Activated CD4-positive, CD25-positive, alpha-beta regulatory T cell treated with anti-CD3 and anti-CD28 coated beads, Interleukin-2, amount 50 U/mL, for 24 hours (primary cell): ENCODE data around the gene ARMH3.

Source experiments
- ATAC-seq, 2 donors: fragments of 150-1000 bp; cut with Tn5 transposase; one replicate each; pipeline ENCODE4 v1.10.0; 2021; ENCODE audit warnings: mild to moderate bottlenecking in 1 of 2, moderate library complexity in 1 of 2

The ARMH3 gene

DNA sequence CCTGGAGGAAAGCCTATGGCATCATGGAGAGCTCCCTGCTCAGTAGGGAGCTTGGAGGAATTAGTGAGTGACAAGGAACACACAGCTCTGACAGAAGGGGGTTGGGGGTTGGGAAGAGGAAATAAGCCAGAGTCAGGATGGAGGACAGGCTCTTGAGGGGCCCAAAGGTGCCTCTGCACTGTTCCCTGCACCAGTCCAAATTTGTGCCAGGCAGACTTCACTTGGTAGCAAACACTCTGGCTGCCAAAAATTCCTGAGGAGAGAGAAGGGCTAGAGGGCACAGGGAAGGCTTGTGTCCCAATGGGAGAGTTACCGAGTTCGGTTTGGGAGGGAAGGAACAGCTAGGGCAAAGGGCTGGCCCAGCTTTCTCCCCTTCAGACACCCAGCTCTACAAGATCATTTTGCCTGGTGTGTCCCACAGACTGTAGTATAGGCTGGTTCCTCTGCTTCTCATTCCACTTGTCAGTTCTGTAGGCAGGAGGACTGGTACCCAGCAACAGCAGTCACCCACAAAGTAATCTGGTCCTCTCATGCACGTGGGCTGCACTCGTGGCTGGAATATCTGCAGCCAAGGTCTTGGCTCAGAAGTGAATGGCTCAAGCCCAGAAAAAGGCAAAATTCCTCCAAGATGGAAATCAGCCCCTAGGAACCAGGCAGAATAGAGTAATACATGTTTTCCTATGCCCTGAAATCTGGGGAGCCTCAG is 204.4 kb downstream of the ARMH3 start:
- ATAC-seq, result no peak

DNA sequence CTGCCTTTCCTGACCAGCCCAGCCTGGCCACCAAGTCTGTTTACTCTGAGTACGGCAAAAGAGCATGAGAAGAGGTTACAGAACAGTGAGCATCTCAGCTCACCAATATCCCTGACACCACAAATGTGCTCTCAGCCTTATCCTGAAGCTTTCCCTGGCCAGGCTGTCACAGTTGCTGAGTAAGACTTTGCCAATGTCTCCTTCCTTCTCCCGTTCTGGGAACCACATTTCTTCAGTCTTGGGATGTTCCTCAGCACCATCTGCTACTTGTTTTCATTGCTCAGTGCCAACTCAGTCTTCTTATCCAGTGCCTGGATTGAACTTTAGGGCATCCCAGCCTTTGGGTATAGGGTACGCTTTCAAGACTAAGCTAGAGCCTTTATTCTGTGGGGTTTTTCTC is 205.2 kb downstream of the ARMH3 start:
- no peak for ATAC-seq

GRCh38 chr10:101848894-101849351 is 207.1 kb downstream of the ARMH3 start:
- no peak for ATAC-seq

GRCh38 chr10:101848408-101848807 is 207.6 kb downstream of the ARMH3 start:
- no peak for ATAC-seq

DNA sequence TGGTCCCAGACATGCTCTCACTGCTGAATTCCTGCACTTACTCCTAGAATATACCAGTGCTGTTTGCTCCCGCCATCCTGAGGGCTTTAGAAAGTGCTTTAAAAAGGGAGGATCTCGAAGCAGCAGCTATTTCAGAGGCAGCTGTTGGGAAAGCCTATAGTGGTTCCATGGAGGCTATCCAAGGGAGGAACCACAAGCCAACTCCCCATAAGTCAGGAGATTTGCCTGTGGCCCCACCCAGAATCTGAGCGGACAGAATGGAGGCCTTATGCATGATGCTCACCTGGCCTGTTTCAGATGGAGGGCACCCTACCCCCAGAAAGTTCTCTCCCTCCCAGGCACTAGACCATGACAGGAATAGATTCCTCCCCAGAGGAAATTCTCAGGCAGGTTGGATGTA is 210.1 kb downstream of the ARMH3 start:
- no peak for ATAC-seq

DNA sequence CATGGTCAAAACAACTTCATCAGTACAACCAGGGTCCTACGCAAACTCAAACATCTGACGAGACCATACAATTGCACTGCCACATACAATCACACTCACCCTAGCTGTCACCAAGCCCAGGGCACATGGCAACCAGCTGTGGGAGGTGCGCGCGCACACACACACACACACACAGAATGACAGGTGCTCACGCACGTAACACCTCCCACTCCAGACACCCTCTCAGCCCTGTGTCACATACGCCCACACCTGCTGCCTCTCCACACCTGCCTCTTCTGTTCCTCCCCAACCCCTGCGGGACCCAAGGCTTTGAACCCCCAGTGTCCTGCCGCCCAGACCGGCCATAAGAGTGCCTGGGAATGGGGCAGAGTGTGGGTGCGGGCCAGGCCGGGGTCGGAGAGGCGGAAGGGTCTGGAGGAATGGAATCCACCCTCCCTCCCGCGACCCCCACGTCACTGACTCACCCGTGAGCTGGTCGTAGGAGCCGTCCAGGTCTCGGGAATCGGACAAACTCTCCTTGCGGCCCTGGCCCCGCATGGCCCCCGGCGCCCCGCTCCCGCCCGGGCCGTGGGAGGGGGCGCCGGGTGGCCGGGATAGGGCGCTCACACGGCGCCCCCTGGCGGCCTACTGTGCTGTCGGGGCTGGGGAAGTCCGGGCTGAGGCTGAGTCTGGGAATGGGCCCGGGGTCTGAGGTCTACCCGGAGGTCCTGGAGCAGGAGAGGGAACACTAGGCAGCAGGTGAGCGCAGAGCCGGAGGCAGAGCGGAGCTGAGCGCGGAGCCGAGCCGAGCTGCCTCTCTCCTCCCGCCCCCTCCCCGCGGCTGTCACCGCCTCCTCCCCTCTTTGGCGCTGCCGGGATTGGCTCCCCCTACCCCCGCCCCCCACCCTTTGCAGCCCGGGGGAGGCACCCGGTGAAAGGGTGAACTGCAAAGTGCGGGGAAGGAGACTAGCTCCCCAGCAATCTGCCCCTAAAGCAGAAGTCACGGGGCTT is 212.6 kb downstream of the ARMH3 start, which contains the start of gene KCNIP2:
Gene KCNIP2, minus strand, starts transcription at position 769 of the 990 bp plus-strand sequence. Its CDS starts 232 bp downstream, at position 537.
- peak; percentile 29 to 36 for ATAC-seq

GRCh38 chr10:101841826-101842225 is 214.1 kb downstream of the ARMH3 start:
- no peak for ATAC-seq

DNA sequence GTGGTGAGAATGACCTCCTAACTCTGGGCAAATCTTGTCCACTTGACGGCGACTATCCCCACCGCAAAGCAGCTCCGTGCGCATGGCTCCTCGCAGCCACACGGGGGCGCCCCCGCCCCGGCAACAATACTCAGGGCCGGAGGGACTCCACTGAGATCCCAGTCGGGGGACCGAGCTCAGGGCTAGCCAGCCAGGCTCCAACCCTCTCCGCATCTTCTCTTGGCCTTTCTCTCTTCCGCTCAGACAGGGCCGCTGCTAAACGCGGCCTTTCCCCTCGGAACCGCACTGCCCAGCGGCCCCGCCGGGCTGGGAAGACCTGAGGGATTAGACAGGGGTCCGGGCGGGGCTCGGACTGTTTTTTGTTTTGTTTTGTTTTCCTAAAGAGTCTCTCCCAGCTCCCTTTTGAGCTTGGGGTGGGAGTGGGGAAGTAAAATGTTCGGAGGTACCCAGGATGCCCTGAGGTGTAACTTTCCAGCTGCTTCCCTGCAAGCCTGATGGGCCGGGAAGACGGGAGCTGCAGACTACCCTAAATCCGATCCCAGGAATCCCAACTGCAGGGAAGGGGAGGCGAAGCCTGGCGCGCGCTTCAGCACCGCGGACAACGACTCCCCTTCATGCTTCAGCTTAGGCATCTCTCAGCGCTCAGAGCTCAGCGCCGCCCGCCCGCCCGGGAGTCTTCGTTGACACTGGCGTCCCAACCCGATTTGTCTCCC is 215.1 kb downstream of the ARMH3 start:
- peak; percentile 65 to 68 for ATAC-seq

DNA sequence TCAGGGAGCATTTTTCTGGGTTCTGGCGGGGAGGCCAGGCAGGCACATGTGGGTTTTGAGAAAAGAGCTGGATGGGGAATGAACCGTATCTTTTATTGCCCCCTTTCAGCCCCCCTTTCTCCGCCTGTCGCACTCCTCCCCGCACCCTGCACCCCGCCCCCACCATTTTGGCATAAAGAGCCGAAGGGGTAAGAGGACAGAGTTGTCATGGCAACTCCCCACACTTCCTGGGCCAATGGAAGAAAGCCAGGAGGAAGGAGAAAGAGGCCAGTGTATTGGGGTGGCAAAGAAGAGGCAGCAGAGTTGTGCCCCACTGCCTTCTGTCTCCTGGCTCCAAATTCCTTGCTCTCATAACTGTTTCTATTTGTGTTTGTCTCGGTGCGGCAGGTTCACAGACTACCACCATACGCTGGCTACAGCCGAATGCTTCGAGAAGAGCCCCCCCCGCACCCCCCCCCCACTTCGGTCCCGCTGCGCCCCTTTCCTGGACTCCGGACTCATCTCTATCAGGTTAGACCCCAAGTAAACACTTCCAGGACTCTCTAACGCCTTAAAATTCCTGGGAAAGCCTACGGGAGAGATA is 215.8 kb downstream of the ARMH3 start:
- ATAC-seq, result no peak

DNA sequence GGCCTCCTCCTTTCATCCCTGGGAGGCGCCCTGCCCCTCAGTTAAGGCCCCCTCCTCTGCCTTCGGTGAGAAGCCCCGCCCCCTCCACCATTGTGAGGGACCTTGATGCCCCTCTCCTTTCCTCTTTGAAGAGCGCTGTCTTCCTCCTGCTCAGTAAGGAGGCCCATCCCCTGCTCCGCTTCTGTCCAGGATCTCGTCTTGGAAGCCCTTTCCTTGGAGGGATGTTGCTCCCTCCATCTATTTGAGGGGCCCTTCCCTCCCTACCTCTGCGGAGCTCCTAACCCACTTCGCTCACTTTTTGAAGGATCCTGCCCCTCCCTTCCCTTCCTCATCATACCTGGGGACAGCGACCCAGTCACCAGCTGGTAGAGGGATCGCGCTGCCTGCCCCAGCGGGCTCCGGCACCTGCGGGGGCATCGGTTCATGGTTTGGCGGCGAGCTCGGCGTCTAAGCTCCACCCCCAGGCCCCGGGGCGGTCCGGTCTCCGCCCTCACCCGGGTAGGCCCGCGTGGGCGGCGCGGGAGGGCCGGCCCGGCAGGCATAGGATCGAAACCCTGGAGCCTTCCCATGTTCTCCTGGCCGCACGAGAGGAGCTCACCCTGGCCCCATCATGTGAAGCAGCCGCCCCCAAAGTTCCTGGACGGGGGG is 216.4 kb downstream of the ARMH3 start:
- peak; percentile 44 to 59 for ATAC-seq

- no peak for ATAC-seq
Observed at GRCh38 chr10:101839002-101839401, 217.0 kb downstream of the ARMH3 start.

DNA sequence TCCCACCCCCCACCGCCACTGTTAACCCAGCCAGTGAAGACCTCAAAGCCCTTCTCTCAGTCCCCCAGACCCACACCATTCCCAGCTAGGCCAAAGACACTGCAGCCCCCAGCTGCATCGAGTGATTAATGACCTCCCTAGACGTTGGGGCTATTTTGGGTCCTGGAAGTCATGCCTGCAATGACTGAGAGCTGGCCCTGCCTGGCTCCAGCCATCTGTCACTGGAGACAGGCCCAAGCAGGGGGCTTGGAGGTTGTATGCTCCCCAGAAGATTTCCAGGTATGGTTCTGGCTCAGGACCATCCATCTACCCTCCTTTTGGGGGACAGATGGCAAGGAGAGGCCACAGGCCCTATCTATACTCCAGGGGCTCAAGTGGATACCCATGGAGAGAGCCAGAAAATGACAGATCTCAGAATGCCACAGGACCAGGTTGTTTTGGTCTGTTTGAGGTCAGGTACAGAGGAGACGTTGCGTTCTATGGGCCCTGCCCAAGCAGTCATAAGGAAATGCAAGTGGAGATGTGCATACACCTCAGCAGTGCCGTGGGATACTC is 217.5 kb downstream of the ARMH3 start:
- ATAC-seq, result no peak

- no peak for ATAC-seq
Observed at GRCh38 chr10:101837748-101838147, 218.2 kb downstream of the ARMH3 start.

DNA sequence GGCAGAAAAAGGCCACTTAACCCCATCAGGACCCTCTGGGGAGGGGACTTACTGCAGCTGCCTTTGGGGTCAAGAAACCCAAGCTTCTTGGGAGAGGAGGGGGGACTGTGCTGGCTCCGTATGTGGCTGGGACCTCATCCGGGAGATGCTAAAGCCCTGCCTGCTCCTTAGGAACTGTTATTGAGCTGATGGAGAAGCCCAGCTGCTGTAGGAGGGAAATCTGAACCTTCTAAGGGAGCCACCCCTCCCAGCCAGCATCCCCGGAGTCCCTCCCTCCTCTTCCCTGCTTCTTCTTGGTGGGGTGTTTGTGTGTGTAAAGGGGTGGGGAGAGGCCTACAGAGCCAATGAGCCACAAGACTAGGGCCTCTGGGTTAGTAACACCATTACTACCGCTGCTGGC is 220.6 kb downstream of the ARMH3 start:
- ATAC-seq, result no peak

GRCh38 chr10:101834341-101834740 is 221.6 kb downstream of the ARMH3 start:
- no peak for ATAC-seq

GRCh38 chr10:101833466-101833865 is 222.5 kb downstream of the ARMH3 start:
- ATAC-seq, result no peak

DNA sequence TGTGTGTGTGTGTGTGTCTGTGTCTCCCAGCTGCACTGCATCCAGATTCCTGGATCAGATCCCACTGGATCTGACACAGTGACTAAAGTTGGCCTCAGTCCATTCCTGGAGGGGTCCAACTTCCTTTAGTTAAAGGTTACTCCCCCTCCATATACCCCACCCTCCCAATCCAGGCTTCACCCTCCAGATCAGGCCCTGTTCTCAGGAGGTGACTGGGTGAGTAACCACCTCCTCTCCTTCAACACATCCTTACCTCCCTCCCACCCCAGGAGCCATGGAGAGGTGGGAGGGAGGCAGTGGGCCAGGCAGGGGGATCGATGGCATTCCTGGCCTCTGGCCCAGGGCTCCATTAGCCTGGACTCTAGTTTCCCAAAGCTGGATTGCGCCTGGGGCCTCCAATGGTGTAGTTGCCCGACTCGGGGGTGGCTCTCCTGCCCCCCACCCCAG is 223.6 kb downstream of the ARMH3 start:
- no peak for ATAC-seq

GRCh38 chr10:101831169-101831811 is 224.7 kb downstream of the ARMH3 start:
- no peak for ATAC-seq

- ATAC-seq, result peak; percentile 79 to 81
Observed at GRCh38 chr10:101830322-101831168, 225.4 kb downstream of the ARMH3 start.
